Frontal cortex (tissue), 4 donors: ENCODE results near the gene CLCN4. TPM values are rescaled to one million over a fixed set of nuclear protein-coding genes. Genes with fewer than 3 reads are reported as not detected.
A peak's percentile ranks its signal among the peaks of the same experiment; 100 is the strongest.

Experiments used
- DNase-seq, 2 donors: peaks; one replicate each; pipeline ENCODE4 v3.0.0; 2012; ENCODE audit warnings: low spot score in 2 of 2
- FAIRE-seq: peaks from 2 replicates; lab custom pipeline; 2012; peaks lifted over from hg19 to GRCh38; lab: Jason Lieb, UNC
- total RNA-seq: library from RNA; depleted of rRNA; stranded (reverse); fragments of >200 nt; gene quantifications from one replicate; pipeline ENCODE4 v1.2.3, GENCODE V29; 2014
- donor health status: control.
- donor health status: control.
- donor health status: control.

CLCN4 gene
- total RNA-seq = 84.8 TPM

GRCh38 chrX:10156199-10157031, at the start of gene CLCN4:
Gene CLCN4, plus strand, starts transcription at chrX:10156975. Its CDS starts 28,058 bp downstream, at chrX:10185033.
- DNase-seq (peak; percentile 48 to 55), FAIRE-seq (no peak)

- FAIRE-seq = no peak
Measured at GRCh38 chrX:10107483-10107882, 49.3 kb upstream of the CLCN4 start.

GRCh38 chrX:10108288-10108687, 48.5 kb upstream of the CLCN4 start:
- no peak for DNase-seq
- no peak for FAIRE-seq

More at GRCh38 chrX:10107483-10107882, 49.3 kb upstream of the CLCN4 start:
- DNase-seq = no peak

GRCh38 chrX:10109695-10110094, 47.1 kb upstream of the CLCN4 start:
- FAIRE-seq (no peak), DNase-seq (peak; percentile 27 to 37)

- FAIRE-seq (no peak), DNase-seq (peak in 1 of 2 donors; percentile 7)
Measured at GRCh38 chrX:10110316-10110935, 46.3 kb upstream of the CLCN4 start.

GRCh38 chrX:10110984-10111363, 45.8 kb upstream of the CLCN4 start:
- FAIRE-seq (no peak), DNase-seq (no peak)

GRCh38 chrX:10111364-10112148, 45.2 kb upstream of the CLCN4 start:
- FAIRE-seq (no peak), DNase-seq (peak in 1 of 2 donors; percentile 21)

- peak in 1 of 2 donors; percentile 5 for DNase-seq
- FAIRE-seq = no peak
Measured at GRCh38 chrX:10112510-10112909, 44.3 kb upstream of the CLCN4 start.

GRCh38 chrX:10115082-10115481, 41.7 kb upstream of the CLCN4 start:
- FAIRE-seq (no peak), DNase-seq (no peak)

GRCh38 chrX:10117301-10117700, 39.5 kb upstream of the CLCN4 start:
- FAIRE-seq (no peak), DNase-seq (no peak)

- DNase-seq = no peak
- FAIRE-seq = no peak
Measured at GRCh38 chrX:10117864-10118377, 38.9 kb upstream of the CLCN4 start.

- DNase-seq (no peak), FAIRE-seq (no peak)
Measured at GRCh38 chrX:10118530-10118929, 38.2 kb upstream of the CLCN4 start.

GRCh38 chrX:10119399-10119990, 37.3 kb upstream of the CLCN4 start:
- peak; percentile 99 for FAIRE-seq

GRCh38 chrX:10120331-10120730, 36.4 kb upstream of the CLCN4 start:
- no peak for DNase-seq
- FAIRE-seq = no peak

More at GRCh38 chrX:10119399-10119990, 37.3 kb upstream of the CLCN4 start:
- peak; percentile 43 to 85 for DNase-seq

GRCh38 chrX:10120828-10121227, 35.9 kb upstream of the CLCN4 start:
- DNase-seq (no peak), FAIRE-seq (no peak)

GRCh38 chrX:10121787-10122186, 35.0 kb upstream of the CLCN4 start:
- FAIRE-seq = no peak
- DNase-seq = peak in 1 of 2 donors; percentile 24

GRCh38 chrX:10124506-10125247, 32.1 kb upstream of the CLCN4 start:
- FAIRE-seq (no peak), DNase-seq (no peak)

GRCh38 chrX:10125248-10125615, 31.5 kb upstream of the CLCN4 start:
- no peak for DNase-seq
- no peak for FAIRE-seq

- FAIRE-seq (no peak), DNase-seq (no peak)
Measured at GRCh38 chrX:10126044-10126443, 30.7 kb upstream of the CLCN4 start.
